Endometrial microvascular endothelial cells (primary cell): Measurements from ENCODE around the gene GPC3. TPM values are rescaled to one million over a fixed set of nuclear protein-coding genes. Genes with fewer than 3 reads are reported as not detected.

Source experiments
- in situ Hi-C: cut with HindIII; loops from 2 replicates; pipeline ENCODE4 v1.10.0; 2017; ENCODE audit warnings: low sequenced_read_pairs, low pct_unique_long_range_greater_than_20kb; ENCODE audit errors: inconsistent ontology term
- total RNA-seq: library from RNA; depleted of rRNA; stranded (reverse); fragments of >200 nt; gene quantifications from one replicate; pipeline ENCODE4 v1.2.3, GENCODE V29; 2015; ENCODE audit errors: inconsistent ontology term

Gene GPC3
- total RNA-seq, 1 donor from 2014 or later, result not detected

DNA sequence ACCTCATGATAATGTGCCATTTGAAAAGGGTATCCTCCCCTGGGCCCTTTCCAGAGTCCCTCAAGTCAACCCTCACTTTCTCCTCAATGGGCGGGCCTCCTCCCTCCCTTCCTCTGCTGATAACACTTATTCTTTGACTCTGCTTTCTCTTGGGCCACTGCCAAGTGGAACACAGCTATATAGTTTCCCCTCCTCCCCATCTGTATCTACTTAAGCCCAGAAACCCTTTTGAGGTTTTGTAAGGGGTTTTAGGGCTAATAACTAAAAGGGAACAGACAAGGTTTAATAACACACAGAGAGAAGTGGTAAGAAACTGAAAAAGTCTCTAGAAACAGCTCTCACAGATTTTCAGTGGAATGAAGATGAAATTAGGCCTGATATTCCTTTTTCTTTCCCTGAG is 116.7 kb downstream of the GPC3 start:
- in situ Hi-C loops, result no loop called here

DNA sequence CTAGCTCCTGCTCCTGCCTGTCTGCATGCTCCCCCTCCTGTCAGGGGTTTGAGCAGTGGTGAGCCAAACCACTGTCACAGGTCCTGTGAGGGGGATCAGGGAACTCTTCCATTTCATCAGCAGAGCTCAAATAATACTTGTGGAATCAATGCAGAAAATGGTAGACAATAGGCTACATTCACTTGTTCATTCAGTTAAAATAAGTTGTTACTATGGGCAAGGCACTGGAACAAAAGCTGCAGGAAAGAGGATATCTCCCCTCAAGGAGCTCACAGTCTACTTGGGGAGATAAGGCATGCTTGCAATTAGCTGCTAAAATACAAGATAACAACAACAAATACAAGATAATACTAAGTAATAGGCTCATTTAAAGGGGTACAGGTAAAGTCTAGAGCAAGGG is 117.1 kb downstream of the GPC3 start:
- in situ Hi-C loops, result no loop called here

DNA sequence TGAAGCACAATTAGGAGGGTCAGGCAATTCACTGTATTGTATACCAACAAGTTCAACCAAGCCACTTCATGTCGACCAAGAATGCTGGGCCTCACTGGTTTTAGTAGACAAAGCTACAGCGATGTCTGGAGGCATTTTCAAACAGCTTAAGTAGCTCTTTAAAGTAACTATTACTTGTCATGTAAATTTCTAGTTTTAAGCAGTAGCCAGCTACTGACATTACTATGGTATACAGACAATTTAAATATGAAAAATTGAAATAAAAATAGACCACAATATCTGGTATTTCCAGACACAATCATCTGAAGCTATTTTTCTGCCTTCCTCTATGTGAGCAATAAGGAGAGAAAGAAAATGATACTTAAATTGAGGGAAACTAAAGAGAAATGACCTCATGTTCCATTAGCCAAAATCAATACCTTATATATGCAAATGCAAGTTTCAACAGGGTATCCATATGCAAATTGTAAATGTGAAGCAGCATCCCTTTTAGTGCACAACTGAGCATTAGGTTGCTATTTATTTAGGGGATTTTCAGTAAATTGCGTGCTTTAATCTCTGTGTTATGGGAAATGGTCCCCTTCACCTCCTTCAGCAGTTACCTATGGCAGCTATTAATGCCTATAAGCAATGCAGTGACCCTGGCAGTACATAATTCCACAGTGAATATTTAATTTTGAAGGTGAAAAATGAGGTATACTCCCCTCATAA is 119.5 kb downstream of the GPC3 start:
- in situ Hi-C loops, result no loop called here

DNA sequence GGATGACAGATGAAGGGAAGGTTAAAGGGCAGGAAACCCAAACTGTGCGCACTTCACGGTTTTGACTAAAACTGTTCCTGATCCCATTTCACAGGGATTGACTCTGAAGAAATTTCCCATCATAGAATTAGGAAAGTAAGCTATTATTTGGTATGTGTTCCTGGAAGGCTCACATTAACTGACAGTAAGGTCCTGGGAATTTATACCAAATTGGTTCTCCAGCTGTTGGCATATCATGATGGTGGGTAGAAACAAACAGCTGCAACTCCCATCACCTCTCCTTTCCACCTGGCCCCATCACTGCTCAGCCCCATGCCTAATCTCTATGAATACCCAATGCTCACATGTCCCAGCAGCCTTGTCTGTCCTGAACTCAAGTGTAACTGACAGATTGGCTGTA is 121.2 kb downstream of the GPC3 start:
- in situ Hi-C loops, result no loop called here

DNA sequence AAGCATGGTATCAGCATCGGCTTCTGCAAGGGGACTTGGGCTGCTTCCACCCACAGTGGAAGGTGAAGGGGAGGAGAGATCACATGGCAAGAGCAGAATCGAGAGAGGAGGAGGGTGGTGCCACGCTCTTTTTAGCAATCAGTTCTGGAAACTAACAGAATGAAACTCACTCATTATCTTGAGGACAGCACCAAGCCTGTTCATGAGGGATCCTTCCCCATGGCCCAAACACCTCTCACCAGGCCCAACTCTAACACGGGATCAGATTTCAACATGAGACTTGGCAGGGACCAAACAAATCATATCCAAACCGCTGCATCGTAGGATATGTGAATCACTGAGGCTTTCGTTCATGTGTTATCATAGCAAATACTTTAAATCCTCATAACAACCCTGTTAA is 125.5 kb downstream of the GPC3 start:
- in situ Hi-C loops, result no loop called here

DNA sequence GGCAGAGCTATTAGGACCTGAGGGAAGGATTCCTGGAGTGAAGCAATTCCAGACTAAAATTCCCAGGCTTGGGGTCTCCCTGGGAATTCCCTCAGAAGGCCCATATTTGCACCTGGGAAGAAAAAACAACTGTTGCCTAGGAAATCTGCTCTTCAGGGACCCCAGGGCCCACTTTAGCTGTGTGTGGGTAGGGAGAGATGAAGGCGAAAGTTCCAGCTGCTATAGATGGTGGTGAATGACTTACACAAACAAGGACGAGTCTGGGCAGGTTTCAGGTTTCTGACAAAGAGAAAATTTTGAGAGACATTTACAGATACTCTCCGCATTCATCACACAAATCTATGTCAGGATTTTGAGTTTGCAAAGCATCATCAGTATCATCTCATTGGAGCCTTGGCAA is 126.1 kb downstream of the GPC3 start:
- in situ Hi-C loops, result no loop called here

DNA sequence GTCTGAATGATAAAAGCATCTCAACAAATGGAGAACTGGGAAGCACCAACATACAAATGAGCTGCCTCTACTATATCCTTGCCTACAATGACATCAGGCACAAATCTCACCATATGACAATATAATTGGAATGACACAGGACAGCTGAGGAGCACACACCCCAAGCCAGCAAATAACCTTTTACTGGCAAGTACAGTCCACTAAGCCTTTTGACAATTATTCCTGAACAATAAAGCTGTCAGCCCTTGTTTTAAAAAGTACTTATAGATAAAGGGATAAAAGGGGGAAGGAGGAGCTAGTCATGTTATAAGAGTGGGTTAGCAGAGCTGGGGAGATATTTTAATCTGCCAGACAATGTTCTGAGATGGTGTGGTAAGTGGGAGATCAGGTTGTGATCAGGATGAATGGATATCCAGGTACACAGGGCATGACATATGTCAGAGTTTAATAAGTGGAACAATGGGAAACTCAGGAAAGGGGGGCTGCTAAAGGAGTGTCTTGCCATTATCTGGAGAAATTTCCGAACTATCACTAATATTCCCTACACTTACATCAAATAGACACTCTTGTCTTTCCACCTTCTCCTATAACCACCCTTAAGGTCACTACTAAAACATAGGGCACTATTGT is 127.6 kb downstream of the GPC3 start:
- in situ Hi-C loops, result no loop called here

DNA sequence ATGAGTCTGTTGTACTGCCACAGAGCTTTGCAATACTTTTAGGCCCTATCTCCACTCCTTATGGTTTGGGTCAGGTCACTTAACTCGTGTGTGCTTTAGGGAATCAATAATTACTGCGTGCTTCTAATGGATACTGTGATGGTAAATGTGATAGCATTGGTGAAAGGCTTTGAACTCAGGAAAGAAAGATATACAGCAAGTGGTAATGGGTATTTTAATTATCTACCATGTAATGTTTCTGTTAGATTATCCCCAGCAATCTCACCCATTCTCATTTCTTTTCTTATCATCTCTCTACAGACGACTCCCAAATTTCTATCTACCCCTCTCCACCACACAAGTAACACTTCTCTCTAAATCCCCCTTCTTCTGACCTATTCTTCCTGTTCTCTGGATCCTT is 128.6 kb downstream of the GPC3 start:
- in situ Hi-C loops, result no loop called here

DNA sequence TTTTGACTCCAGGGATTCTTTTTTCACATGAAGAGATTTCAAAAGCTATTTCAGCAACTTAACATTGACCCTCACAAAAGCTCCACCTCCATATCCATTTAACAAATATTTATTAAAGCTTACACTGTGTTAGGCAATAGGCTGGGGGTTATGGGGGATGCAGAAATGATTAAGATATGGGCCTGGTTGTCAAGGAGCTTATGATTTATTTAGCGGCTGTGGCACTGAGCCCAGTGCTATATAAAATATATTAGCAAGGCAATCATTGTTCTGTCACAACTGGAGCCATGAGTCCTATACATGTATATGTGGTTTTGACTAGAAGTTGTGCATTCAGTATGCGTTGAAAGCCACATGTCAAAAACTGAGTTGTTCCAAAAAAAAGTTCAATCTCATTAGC is 131.1 kb downstream of the GPC3 start:
- in situ Hi-C loops, result no loop called here

DNA sequence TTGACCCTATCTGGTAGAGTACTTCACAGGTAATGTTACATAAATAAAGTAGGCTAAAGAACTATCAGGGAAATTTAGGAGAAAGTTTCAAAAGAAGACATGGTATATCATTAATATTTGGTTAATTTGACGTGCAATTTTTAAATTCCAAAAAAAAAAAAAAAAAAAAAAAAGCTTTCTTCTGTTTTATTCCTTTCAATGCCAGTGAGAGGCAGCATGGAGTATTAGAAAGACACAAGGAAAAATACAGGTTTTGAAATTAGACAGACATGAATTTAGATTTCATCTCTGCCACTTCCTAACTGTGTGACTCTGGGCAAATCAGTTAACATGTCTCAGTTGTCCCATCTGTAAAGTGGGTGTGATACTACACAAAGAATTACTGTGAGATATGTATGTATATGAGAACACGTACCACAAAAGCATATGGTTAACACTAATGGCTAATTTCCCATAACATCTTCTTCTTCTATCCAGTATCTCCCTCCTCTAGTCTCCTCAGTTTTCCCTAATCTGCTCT is 132.5 kb downstream of the GPC3 start:
- in situ Hi-C loops, result no loop called here

DNA sequence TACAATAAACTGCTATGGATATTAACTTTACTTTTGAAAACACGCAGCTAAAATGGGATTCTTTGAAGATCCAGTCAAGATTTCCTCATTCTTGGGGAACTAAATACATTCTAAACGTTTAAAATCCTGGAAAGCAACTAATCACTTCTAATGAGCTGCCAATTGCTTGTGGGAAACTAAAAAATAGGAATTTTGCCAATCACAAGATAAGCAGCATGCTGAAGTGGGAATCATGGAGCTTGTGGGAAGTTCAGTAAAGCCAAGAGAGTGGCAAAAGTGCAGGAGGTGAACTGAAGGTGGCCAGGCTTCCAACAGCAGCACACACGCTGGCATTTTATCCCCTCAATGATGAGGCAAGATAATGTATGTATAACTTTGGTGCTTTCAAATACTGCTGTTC is 133.0 kb downstream of the GPC3 start:
- in situ Hi-C loops, result no loop called here

DNA sequence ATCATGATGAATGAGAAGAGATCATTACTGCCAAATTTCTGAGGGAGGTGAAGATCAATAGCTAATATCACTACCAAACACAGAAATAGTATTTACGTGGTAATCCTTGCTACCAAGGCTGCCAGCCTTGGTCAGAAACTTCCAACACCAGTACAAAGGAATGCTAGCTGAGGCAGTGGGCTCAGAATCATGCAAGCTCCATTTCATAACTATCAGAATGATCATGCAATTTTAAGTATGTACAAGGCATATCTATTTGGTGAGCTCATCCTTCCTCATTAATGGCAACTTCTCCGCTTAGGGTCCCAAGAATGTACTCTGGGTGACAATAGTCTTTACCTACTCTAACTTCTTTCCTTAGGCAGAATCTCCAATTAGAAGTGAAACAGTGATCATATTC is 135.0 kb downstream of the GPC3 start:
- in situ Hi-C loops, result no loop called here

DNA sequence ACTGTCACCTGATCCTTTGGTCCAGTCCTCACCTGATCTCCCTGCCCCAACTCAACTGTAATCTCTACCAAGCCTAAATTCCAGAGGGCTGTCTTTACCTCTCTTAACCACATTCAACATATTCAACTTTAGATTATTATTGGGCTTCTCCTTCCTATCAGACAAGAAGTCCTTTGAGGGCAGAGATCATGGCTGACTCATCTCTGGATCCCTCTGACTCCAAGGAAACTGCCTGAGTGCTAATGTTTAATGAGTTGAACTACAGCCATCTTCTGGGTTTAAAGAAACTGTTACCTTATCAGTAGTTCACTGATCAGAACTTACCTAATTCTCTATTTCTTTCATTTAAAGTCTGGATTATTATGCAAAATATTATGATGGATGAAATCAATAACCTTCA is 135.7 kb downstream of the GPC3 start:
- in situ Hi-C loops, result no loop called here

DNA sequence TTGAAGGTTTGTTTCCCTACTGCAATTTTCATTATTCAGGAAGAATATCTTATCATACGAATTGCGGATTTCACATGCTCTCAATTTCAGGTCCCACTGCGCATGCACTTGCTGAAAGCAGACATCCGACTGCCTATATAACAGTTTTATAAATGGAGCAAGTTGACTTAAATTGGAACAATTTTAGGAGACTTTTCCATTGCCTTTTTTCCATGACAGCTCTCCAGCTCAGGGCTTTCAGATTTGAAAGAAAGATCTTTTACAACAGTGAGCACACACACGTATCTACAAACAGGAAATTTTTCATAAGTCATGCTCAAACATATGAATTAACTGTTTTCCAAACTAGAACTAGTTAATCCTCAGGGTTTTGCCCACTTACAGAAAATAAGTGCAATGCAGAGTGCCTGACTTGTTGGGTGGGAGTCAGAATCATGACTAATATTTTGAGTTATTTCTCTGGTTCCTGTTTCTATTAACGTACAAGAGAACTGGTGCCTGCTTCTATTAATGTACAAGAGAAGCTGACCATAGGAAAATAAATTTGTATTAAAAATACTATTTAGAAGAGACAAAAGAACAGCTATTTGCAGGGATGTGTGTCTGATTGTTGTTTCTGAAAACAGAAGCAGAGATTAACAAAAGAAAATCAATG is 137.9 kb downstream of the GPC3 start:
- in situ Hi-C loops, result no loop called here

DNA sequence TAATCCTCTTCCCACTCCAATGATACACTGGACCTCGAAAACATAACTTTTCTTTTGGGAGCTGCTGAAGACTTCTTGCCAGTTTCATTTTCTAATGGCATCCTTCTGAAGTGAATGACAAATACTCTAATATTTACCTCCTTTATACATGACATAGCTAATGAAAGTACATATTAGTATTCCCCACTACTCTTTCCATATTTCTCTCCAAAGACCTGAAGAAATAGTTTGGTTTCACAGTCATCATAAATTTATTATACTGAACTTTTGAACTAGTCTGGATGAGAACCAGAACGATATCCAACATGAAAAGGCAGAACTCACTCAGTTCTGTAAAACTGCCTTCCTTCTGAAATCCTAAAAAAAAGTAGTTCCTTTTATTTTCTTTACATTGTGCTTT is 139.1 kb downstream of the GPC3 start:
- in situ Hi-C loops, result no loop called here

DNA sequence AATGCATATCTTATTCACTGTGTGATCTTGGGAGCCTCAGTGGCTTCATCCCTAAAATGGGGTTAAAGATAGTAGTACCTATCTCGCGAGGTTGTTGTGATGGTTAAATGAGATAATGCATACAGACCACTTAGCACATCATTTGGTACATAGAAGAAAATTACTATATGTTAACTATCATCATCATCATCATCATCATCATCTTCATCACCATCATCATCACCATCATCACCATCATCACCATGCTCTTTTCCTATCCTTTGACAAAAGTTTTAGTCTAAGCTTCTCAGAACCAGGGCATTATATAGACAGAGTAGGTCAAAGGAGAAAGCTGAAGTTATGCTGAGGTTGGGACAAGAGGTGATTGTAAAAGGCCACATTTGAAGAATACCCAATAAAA is 145.0 kb downstream of the GPC3 start:
- in situ Hi-C loops, result no loop called here

DNA sequence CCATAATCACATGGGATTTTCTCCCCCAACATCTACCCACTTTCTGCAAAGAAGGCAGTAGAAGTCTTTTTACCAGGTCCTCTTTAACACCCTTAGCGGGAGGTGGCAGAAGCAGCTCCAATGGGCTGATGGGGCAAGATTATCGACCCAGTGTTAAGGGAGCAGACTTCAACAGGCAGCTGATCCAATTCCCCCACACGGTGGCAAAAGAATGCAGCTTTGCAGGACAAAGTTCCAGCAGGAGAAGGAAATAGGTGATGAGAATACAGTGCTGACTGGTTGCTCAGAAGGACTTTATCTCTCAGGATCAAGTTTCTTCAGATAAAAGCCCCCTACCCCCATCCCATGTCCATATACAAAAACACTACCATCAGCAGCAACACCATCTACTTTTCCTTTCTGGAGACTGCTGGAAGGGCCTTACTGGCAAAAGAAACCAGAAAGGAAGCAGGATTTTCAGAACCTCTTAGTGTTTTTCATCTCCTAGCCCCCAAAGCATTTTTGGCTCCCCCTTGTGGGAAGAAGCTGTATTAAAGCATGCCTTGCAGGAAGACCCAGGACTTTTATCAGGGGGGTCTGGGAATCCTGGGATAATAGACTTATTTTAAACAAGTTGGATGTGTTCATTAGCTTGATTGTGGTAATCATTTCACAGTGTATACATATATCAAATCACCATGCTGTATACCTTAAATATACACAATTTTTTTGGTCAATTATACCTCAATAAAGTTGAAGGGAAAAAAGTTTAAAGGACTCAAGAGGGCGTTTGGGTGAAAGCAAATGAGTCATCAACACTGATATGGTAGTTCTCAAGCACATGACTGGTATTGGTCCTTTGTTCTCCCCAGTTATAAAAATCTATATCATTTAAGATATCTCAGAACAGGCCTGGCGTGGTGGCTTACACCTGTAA is 146.4 kb downstream of the GPC3 start:
- in situ Hi-C loops, result no loop called here

DNA sequence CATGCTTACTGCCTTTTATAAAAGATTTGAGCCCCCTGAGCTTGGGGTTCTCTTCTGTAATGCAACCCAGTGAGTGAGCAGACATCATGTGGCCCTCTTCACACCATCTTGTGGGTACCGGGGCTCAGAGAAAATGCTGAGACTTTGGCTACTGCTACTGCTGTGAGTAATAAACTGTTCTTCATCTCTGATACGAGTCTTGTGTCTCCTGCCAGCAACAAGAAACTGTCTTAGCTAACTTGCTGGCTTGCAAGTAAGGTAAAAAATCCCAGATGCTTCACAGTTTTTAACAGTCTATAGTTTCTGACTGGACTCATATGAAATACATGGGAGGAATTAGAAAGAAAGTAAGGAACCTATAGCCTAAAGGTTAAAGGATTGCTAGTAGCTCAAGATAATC is 148.3 kb downstream of the GPC3 start:
- in situ Hi-C loops, result no loop called here

DNA sequence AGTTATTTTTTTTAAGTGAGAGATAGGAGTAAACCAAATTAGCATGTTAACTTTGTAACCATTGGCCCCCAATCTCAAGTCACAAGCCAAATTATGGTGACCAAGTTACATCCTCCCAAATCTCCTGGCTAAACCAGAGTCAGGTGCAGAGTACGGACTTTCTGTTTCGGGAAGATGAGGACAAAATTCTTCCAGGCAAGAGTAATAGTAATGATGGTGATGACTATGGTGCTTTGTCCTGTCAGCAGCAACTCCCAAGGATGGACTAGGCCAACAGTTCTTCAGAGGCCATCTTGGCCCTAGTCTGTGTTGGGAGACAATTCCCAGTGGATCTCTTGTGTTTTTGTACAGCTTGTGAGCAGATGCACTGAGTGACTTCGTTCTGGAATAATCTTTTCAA is 148.8 kb downstream of the GPC3 start:
- in situ Hi-C loops, result no loop called here
